Bronchial epithelial cell (primary cell): ENCODE measurements around the gene GALNT14. TPM values are rescaled to one million over a fixed set of nuclear protein-coding genes. Genes with fewer than 3 reads are reported as not detected.

ENCODE experiments used
- DNase-seq: peaks from one replicate; pipeline ENCODE4 v3.0.0-alpha.2; 2010; ENCODE audit warnings: low read depth
- FAIRE-seq: peaks from 2 replicates; lab custom pipeline; 2011; peaks lifted over from hg19 to GRCh38; lab: Jason Lieb, UNC
- H3K27me3 ChIP-seq: 2 replicates; pipeline ENCODE4 v1.5.1; 2011; ENCODE audit warnings: low read length; ENCODE audit not compliant: control insufficient read depth, insufficient read depth
- H3K36me3 ChIP-seq: 2 replicates; pipeline ENCODE4 v1.5.1; 2011; ENCODE audit warnings: low read length; ENCODE audit not compliant: control insufficient read depth, insufficient read depth
- H3K4me3 ChIP-seq: 2 replicates; pipeline ENCODE4 v1.5.1; 2011; ENCODE audit warnings: mild to moderate bottlenecking, low read depth, low read length, control low read depth
- total RNA-seq: library from RNA; depleted of rRNA; stranded (reverse); fragments of >200 nt; gene quantifications from 2 replicates; pipeline ENCODE4 v1.2.1, GENCODE V29; 2014
- TF ChIP-seq, protein P1 (sequence below): IDR thresholded peaks from 2 replicates; pipeline ENCODE4 v1.5.1; 2011; ENCODE audit warnings: mild to moderate bottlenecking, moderate library complexity, low read length, control low read depth, inconsistent platforms; ENCODE audit not compliant: insufficient read depth, severe bottlenecking

GALNT14 gene
- total RNA-seq, 1 donor from 2014 or later, result 12.4 TPM

DNA sequence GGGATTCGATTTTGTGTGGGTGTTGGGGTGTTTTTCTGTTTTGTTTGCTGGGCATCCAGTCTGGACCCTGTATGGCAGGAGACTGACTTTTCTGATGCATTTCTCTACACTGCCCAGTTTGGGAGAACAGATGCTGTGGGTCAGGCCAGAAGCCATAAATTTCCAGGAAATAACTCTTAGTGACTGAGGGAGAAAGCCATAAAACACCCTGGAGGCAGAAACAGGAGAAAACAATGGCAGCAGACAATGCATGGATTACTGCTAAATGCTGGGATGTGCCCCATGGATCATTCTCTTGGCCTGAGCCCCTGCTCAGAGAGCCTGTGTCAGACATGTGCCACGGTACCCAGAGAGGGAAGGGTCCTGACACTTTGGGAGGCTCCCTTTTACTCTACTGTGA is 197.4 kb downstream of the GALNT14 start:
- Histone ChIP-seq H3K4me3 (no peak overlapping the region), H3K27me3 (no peaks in the 10 kb centered on the region), H3K36me3 (no peaks in the 10 kb centered on the region)
- no peak for DNase-seq
- TF ChIP-seq, protein P1, sequence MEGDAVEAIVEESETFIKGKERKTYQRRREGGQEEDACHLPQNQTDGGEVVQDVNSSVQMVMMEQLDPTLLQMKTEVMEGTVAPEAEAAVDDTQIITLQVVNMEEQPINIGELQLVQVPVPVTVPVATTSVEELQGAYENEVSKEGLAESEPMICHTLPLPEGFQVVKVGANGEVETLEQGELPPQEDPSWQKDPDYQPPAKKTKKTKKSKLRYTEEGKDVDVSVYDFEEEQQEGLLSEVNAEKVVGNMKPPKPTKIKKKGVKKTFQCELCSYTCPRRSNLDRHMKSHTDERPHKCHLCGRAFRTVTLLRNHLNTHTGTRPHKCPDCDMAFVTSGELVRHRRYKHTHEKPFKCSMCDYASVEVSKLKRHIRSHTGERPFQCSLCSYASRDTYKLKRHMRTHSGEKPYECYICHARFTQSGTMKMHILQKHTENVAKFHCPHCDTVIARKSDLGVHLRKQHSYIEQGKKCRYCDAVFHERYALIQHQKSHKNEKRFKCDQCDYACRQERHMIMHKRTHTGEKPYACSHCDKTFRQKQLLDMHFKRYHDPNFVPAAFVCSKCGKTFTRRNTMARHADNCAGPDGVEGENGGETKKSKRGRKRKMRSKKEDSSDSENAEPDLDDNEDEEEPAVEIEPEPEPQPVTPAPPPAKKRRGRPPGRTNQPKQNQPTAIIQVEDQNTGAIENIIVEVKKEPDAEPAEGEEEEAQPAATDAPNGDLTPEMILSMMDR, result no peak
- FAIRE-seq, result no peak

DNA sequence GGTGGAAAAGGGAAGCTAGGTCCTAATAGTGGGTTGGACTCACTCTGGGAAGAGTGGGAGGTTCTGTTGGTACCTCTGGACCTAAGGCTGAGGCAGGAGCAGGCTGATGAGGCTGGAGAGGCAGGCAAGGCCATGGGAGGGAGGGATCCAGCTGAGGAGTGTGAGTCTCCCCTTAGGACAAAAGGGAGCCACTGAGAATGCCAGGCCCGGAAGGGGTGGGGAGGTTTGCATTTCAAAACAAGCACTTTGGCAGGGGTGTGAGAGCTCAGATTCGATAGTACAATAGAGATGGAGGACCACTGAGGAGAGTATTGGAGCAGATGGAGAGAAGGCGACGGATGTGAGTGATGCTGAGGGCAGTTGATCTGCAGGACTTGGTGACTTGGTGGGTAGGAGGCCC is 198.9 kb downstream of the GALNT14 start:
- FAIRE-seq (no peak), DNase-seq (no peak)
- Histone ChIP-seq H3K36me3 (no peaks in the 10 kb centered on the region), H3K27me3 (no peaks in the 10 kb centered on the region), H3K4me3 (no peak overlapping the region)
- TF ChIP-seq, protein P1, result no peak

DNA sequence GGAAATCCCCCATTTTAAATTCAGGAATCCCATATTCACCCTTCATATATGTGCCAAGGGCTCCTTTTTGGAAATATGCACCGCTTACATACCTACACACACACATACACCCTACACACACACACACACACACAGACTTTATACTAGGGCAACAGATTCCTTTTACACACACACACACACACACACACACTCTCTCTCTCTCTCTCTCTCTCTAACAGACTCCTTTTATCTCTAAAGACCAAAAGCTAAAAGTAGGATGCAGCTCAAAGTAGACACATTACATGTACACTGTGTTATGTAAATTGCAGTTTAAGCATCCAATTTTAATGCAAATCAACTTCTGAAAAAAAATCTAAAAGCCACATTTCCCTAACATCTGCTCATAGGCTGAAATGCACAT is 200.0 kb downstream of the GALNT14 start:
- FAIRE-seq (no peak), DNase-seq (no peak)
- TF ChIP-seq, protein P1, result no peak
- Histone ChIP-seq H3K27me3 (no peaks in the 10 kb centered on the region), H3K36me3 (no peaks in the 10 kb centered on the region), H3K4me3 (no peak overlapping the region)

DNA sequence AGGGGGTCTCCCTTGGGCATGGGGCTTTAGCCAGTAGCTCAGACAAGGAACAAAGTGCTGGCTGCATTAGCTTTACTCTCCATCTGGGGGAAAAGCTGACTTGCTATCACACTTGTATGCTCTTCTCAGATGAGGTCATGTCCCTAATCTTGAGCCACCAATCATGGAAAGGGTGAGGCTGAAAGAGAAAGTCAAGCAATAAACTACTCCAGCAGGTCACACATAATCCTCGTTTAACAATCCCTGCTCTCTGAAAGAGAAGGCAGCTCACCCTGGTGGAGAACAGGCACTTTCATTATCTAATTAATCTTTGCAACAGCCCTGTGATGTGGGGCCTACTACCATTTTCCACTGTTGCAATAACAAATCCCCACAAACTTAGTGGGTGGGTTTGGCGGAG is 201.3 kb downstream of the GALNT14 start:
- H3K4me3 ChIP-seq, result no peak overlapping the region
- H3K27me3 ChIP-seq, result no peaks in the 10 kb centered on the region
- no peaks in the 10 kb centered on the region for H3K36me3 ChIP-seq
- DNase-seq (no peak), FAIRE-seq (no peak)
- TF ChIP-seq, protein P1, result no peak

GRCh38 chr2:30935795-30936194 is 202.4 kb downstream of the GALNT14 start:
- Histone ChIP-seq H3K36me3 (no peaks in the 10 kb centered on the region), H3K4me3 (no peak overlapping the region), H3K27me3 (no peaks in the 10 kb centered on the region)
- DNase-seq (no peak), FAIRE-seq (no peak)
- TF ChIP-seq, protein P1, result no peak

GRCh38 chr2:30934066-30934465 is 204.2 kb downstream of the GALNT14 start:
- no peaks in the 10 kb centered on the region for H3K36me3 ChIP-seq
- peak; percentile 77 for FAIRE-seq
- TF ChIP-seq, protein P1, result no peak
- no peaks in the 10 kb centered on the region for H3K27me3 ChIP-seq
- DNase-seq, result no peak
- no peak overlapping the region for H3K4me3 ChIP-seq
